Left ventricle myocardium inferior (tissue), 1 donor: Measurements from ENCODE around the gene NDUFS8. TPM values are rescaled to one million over a fixed set of nuclear protein-coding genes. Genes with fewer than 3 reads are reported as not detected.

Experiments used
- DNase-seq: peaks from one replicate; pipeline ENCODE4 v3.0.0-alpha.2; 2020
- H3K27ac ChIP-seq: fragments of 200-600 bp; replicated peaks from 2 replicates; pipeline ENCODE4 v1.8.0; 2021
- H3K27me3 ChIP-seq: fragments of 200-600 bp; 2 replicates; pipeline ENCODE4 v1.8.0; 2021; ENCODE audit warnings: low read depth
- H3K36me3 ChIP-seq: fragments of 200-600 bp; 2 replicates; pipeline ENCODE4 v1.8.0; 2021
- H3K4me1 ChIP-seq: fragments of 200-600 bp; 2 replicates; pipeline ENCODE4 v1.8.0; 2021
- H3K4me3 ChIP-seq: fragments of 200-600 bp; 2 replicates; pipeline ENCODE4 v1.8.0; 2021; ENCODE audit warnings: mild to moderate bottlenecking, moderate library complexity
- H3K9me3 ChIP-seq: fragments of 200-600 bp; replicated peaks from 2 replicates; pipeline ENCODE4 v1.8.0; 2021
- CTCF ChIP-seq: fragments of 200-600 bp; IDR thresholded peaks from 2 replicates; pipeline ENCODE4 v1.8.0; 2021; ENCODE audit warnings: antibody characterized with exemption, mild to moderate bottlenecking, borderline replicate concordance
- intact Hi-C: fragments of 100-400 bp; cut with micrococcal nuclease; formaldehyde crosslinking; loops from one replicate; pipeline ENCODE4 v1.11.0; 2022
- total RNA-seq: library from RNA; stranded (reverse); fragmentation: NEBNext Ultra II Directional; extraction: Animal tissue kit (Norgen Biotek cat#: 25700); gene quantifications from one replicate; pipeline ENCODE4 v1.2.1, GENCODE V29; 2021
- donor health status: DM: no; HTN: yes; CAD: no; lungs with severe emphysema.

Gene NDUFS8
- total RNA-seq, 1 donor from 2014 or later: 436 TPM

DNA sequence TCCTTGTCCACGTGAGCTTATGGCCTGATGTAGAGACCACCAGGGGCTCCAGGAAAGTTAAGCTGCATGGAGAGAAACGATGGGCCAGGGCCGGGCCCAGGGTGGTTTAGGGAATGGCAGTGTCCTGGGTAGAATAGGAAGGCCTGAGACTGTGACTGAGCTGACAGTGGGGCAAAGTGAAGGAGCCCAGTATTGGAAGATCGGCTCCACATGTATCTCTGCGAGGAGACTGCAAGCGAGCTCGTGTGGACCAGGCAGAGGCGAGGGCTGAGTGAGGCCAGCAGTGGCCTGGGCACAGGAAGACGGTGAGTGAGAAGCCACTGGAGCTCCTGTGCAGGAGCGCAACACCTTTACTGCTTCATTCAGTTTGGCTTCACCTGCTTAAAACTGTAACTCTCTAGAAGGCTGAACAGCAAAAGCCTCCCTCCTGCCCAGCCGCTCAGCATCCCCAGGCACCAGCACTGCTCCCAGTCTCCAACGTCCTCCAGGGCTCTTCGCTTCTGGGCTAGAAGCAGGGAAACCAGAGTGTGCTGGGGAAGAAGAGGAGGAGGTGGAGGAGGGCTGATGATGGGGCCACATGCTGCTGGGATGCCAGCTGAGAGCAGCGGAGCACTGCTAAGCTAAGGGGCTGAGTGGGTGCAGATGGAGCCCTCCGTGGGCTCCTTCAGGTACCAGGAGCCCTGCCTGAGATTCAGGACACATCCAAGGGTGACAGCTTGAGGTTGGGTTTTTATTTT lies 21.8 kb downstream of the NDUFS8 start:
- no peak for TF ChIP-seq CTCF
- no peak overlapping the region for H3K27ac ChIP-seq
- H3K36me3 ChIP-seq: peaks cover 41% of the 10 kb centered on the region
- no peak for DNase-seq
- no peaks in the 10 kb centered on the region for H3K4me1 ChIP-seq
- H3K4me3 ChIP-seq: no peak overlapping the region
- no peaks in the 10 kb centered on the region for H3K27me3 ChIP-seq
- intact Hi-C loops: no loop called here
- no peaks in the 10 kb centered on the region for H3K9me3 ChIP-seq

- intact Hi-C loops: no loop called here
- no peak for TF ChIP-seq CTCF
- no peak overlapping the region for H3K4me3 ChIP-seq
- H3K9me3 ChIP-seq: no peaks in the 10 kb centered on the region
- H3K27me3 ChIP-seq: no peaks in the 10 kb centered on the region
- no peak for DNase-seq
- H3K27ac ChIP-seq: no peak overlapping the region
- H3K4me1 ChIP-seq: no peaks in the 10 kb centered on the region
- peaks cover 38% of the 10 kb centered on the region for H3K36me3 ChIP-seq
Observed at GRCh38 chr11:68053117-68053516, 22.6 kb downstream of the NDUFS8 start.

- no peak for TF ChIP-seq CTCF
Observed at GRCh38 chr11:68053981-68054812, 23.7 kb downstream of the NDUFS8 start.

GRCh38 chr11:68056317-68057285 lies 26.1 kb downstream of the NDUFS8 start:
- no peak for TF ChIP-seq CTCF
- Histone ChIP-seq H3K27me3 (no peaks in the 10 kb centered on the region), H3K4me1 (no peaks in the 10 kb centered on the region), H3K4me3 (no peak overlapping the region), H3K9me3 (no peaks in the 10 kb centered on the region), H3K36me3 (peaks cover 15% of the 10 kb centered on the region), H3K27ac (no peak overlapping the region)
- DNase-seq: no peak
- intact Hi-C loops: no loop called here

More at GRCh38 chr11:68053981-68054812, 23.7 kb downstream of the NDUFS8 start:
- Histone ChIP-seq H3K27ac (no peak overlapping the region), H3K36me3 (peaks cover 28% of the 10 kb centered on the region), H3K4me3 (no peak overlapping the region), H3K27me3 (no peaks in the 10 kb centered on the region), H3K9me3 (no peaks in the 10 kb centered on the region), H3K4me1 (no peaks in the 10 kb centered on the region)
- intact Hi-C loops: no loop called here
- no peak for DNase-seq

GRCh38 chr11:68057807-68058206 lies 27.3 kb downstream of the NDUFS8 start:
- Histone ChIP-seq H3K4me1 (no peaks in the 10 kb centered on the region), H3K27me3 (no peaks in the 10 kb centered on the region), H3K9me3 (no peaks in the 10 kb centered on the region), H3K4me3 (no peak overlapping the region), H3K36me3 (peaks cover 16% of the 10 kb centered on the region), H3K27ac (no peak overlapping the region)
- no peak for DNase-seq
- TF ChIP-seq CTCF: no peak
- intact Hi-C loops: no loop called here
